ENCODE measurements around the gene SGMS1. TPM values are rescaled to one million over a fixed set of nuclear protein-coding genes. Genes with fewer than 3 reads are reported as not detected.
A peak's percentile ranks its signal among the peaks of the same experiment; 100 is the strongest.
"Not testable (repeated sequence)": the region's sequence is repeated elsewhere in the genome, so short reads cannot be mapped to it uniquely, and the experiment has no call there.

SGMS1 gene
- total RNA-seq, 4 donors from 2014 or later = 80.8 to 98.9 (median 90.7) TPM

- Histone ChIP-seq H3K4me3 (replicated peaks in 1 of 3) (no peak overlapping the region), H3K27ac (no peak overlapping the region), H3K27me3 (no peaks in the 10 kb centered on the region), H3K9me3 (no peaks in the 10 kb centered on the region), H3K36me3 (no peaks in the 10 kb centered on the region), H3K4me1 (peaks cover 15 to 17% of the 10 kb centered on the region in 2 donors)
- intact Hi-C loops (cut with DNase I) = no loop called here
- DNase-seq = no peak
- WGBS, 2 donors = 98% methylated on average over 1 of the region's 1 CpG
- TF ChIP-seq POLR2A (IDR thresholded peaks at IDR 0.05) = no peak
- no peak for TF ChIP-seq CTCF (IDR thresholded peaks at IDR 0.05)
Observed at GRCh38 chr10:50504389-50504788, 119.4 kb downstream of the SGMS1 start.

GRCh38 chr10:50503661-50504320 lies 120.0 kb downstream of the SGMS1 start:
- Histone ChIP-seq H3K9me3 (no peaks in the 10 kb centered on the region), H3K36me3 (no peaks in the 10 kb centered on the region), H3K4me3 (replicated peaks in 1 of 3) (no peak overlapping the region), H3K27me3 (no peaks in the 10 kb centered on the region), H3K4me1 (peaks cover 15 to 17% of the 10 kb centered on the region in 2 donors), H3K27ac (no peak overlapping the region)
- TF ChIP-seq CTCF (IDR thresholded peaks at IDR 0.05) (no peak), POLR2A (IDR thresholded peaks at IDR 0.05) (no peak)
- intact Hi-C loops (cut with DNase I) = no loop called here
- WGBS, 2 donors = 64 to 77% methylated on average over 10 of the region's 10 CpGs
- DNase-seq = no peak

GRCh38 chr10:50503156-50503555 lies 120.6 kb downstream of the SGMS1 start:
- H3K27ac ChIP-seq; intact Hi-C loops (cut with DNase I); H3K36me3 ChIP-seq; H3K4me3 ChIP-seq (replicated peaks in 1 of 3); DNase-seq; H3K27me3 ChIP-seq; H3K9me3 ChIP-seq: not testable (repeated sequence)
- H3K4me1 ChIP-seq = peaks cover 14 to 16% of the 10 kb centered on the region in 2 donors
- 96 to 97% methylated on average over 4 of the region's 4 CpGs for WGBS, 2 donors

GRCh38 chr10:50501924-50502452 lies 121.8 kb downstream of the SGMS1 start:
- WGBS, 2 donors = 47 to 53% methylated on average over 1 of the region's 1 CpG
- H3K9me3 ChIP-seq = no peaks in the 10 kb centered on the region
- H3K4me3 ChIP-seq (replicated peaks in 1 of 3) = no peak overlapping the region
- intact Hi-C loops (cut with DNase I) = no loop called here
- DNase-seq = peak in 1 of 2 donors; percentile 5
- H3K27me3 ChIP-seq = no peaks in the 10 kb centered on the region
- peaks cover 3 to 11% of the 10 kb centered on the region in 2 donors for H3K4me1 ChIP-seq
- no peaks in the 10 kb centered on the region for H3K36me3 ChIP-seq
- no peak overlapping the region for H3K27ac ChIP-seq
- TF ChIP-seq POLR2A (IDR thresholded peaks at IDR 0.05) = no peak

GRCh38 chr10:50501478-50501877 lies 122.3 kb downstream of the SGMS1 start:
- H3K36me3 ChIP-seq = no peaks in the 10 kb centered on the region
- TF ChIP-seq CTCF (IDR thresholded peaks at IDR 0.05) (no peak), POLR2A (IDR thresholded peaks at IDR 0.05) (no peak)
- H3K9me3 ChIP-seq = no peaks in the 10 kb centered on the region
- no peak overlapping the region for H3K4me3 ChIP-seq (replicated peaks in 1 of 3)
- H3K27ac ChIP-seq = no peak overlapping the region
- no peak for DNase-seq
- H3K27me3 ChIP-seq = no peaks in the 10 kb centered on the region
- H3K4me1 ChIP-seq = peaks cover 1 to 7% of the 10 kb centered on the region in 2 donors
- WGBS, 2 donors = 89 to 91% methylated on average over 2 of the region's 2 CpGs
- intact Hi-C loops (cut with DNase I) = no loop called here

GRCh38 chr10:50498465-50498864 lies 125.3 kb downstream of the SGMS1 start:
- no peak overlapping the region for H3K4me3 ChIP-seq (replicated peaks in 1 of 3)
- peaks cover 7 to 11% of the 10 kb centered on the region in 2 donors for H3K4me1 ChIP-seq
- H3K27ac ChIP-seq = no peak overlapping the region
- 98% methylated on average over 1 of the region's 1 CpG for WGBS, 2 donors
- no peaks in the 10 kb centered on the region for H3K9me3 ChIP-seq
- intact Hi-C loops (cut with DNase I) = no loop called here
- DNase-seq = no peak
- no peaks in the 10 kb centered on the region for H3K27me3 ChIP-seq
- H3K36me3 ChIP-seq = no peaks in the 10 kb centered on the region
- no peak for TF ChIP-seq CTCF (IDR thresholded peaks at IDR 0.05)
- TF ChIP-seq POLR2A (IDR thresholded peaks at IDR 0.05) = no peak
